T-helper 1 cell (primary cell): Measurements from ENCODE around the gene TDRD7.

Source experiments
- DNase-seq, 5 donors: peaks; one replicate each; pipeline ENCODE4 v3.0.0-alpha.2; 2012 to 2020

Gene TDRD7

DNA sequence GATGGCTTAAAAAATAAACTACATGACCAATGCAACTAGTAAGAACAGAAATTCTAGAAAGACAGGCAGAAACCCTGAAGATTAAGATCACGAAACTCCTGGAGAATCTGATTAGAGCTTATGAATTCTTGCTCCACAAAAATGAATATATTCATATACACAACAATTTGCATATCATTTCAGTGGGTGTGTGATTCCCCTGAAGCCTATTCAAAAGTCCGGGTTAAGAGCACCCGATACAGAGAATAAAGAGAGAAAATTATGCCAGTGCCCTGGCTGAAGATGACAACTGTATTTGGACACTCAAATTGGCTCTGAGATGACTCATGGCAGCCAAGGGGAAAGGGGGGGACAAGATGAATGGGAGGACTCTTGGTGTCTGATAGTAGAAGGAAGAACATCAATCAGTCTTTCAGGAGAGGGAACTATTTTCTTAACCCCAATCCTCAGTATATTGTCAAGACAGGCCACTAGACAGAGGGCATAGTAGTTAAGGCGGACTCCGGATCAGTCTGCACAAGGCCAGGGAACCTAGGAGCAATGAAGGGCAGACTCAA lies 95.6 kb downstream of the TDRD7 start:
- DNase-seq = no peak

DNA sequence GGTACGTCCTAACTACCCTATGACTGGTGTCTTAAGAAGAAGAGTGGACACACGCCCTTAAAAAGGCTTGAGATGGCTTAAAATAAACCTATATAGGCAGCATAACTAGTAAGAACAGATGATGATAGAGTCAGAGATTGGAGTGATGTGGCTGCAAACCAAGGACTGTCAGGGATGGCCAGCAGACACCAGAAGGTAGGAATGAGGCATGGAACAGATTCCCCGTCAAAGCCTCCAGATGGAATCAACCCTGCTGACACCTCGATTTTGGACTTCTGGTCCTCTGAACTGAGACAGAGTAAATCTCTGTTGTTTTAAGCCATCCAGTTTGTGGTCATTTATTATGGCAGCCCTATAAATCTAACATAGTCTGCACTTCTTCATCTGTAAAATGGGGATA lies 97.0 kb downstream of the TDRD7 start:
- no peak for DNase-seq

- peak in 1 of 5 donors; percentile 54 for DNase-seq
These were observed 99.1 kb downstream of the TDRD7 start for GRCh38 chr9:97510797-97511654.

- no peak for DNase-seq
These were observed 99.9 kb downstream of the TDRD7 start for GRCh38 chr9:97511655-97512427.

- DNase-seq = no peak
These were observed 101.2 kb downstream of the TDRD7 start for GRCh38 chr9:97512966-97513560.

- DNase-seq = no peak
These were observed 102.6 kb downstream of the TDRD7 start for GRCh38 chr9:97514531-97514930.

- no peak for DNase-seq
These were observed 103.8 kb downstream of the TDRD7 start for GRCh38 chr9:97515662-97516061.

- DNase-seq = no peak
These were observed 104.2 kb downstream of the TDRD7 start for GRCh38 chr9:97516111-97516510.

DNA sequence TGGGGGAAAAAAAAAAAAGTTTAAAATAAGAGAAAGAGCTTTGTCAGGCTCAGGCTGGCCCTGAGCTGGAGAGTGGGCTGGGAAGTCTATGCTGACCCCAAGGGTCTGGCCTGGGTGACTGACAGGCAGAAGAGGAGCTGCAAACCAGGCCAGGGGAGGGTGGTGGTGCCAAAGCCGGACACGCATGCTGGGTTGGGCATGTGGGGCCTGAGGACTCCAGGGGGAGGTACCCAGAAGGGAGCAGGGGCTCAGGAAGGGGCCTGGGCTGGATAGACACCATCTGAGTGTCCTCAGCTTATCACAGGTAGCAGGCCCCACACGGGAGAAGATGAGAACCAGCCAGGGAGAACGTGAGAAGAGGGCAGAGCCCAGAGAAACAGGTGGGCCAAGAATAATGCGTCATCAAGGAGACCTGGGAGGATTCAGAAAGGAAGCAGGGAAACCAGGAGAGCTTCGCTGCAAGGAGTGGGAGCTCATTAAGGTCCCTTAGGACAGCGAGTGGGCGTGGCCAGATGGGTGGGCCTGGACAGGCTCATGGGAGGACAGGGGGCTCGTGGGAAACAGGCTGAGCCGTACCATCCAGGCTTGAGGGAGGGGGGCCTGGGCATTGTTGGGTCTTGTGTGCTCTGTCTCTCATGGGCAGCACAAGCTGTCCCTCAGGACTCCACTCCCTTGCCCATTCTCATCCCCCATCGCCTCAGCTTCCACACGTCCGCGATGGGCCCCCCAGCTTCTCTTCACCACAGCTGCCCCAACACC lies 105.6 kb downstream of the TDRD7 start:
- DNase-seq = no peak

GRCh38 chr9:97518166-97518908 lies 106.4 kb downstream of the TDRD7 start:
- no peak for DNase-seq

- DNase-seq = no peak
These were observed 107.0 kb downstream of the TDRD7 start for GRCh38 chr9:97518909-97519307.

- DNase-seq = no peak
These were observed 107.6 kb downstream of the TDRD7 start for GRCh38 chr9:97519441-97519970.

- no peak for DNase-seq
These were observed 109.9 kb downstream of the TDRD7 start for GRCh38 chr9:97521576-97522333.

- DNase-seq = no peak
These were observed 112.5 kb downstream of the TDRD7 start for GRCh38 chr9:97524424-97524823.

- no peak for DNase-seq
These were observed 113.6 kb downstream of the TDRD7 start for GRCh38 chr9:97525451-97525850.

GRCh38 chr9:97526895-97527575 lies 115.1 kb downstream of the TDRD7 start:
- no peak for DNase-seq

- DNase-seq = no peak
These were observed 116.0 kb downstream of the TDRD7 start for GRCh38 chr9:97527626-97528528.

DNA sequence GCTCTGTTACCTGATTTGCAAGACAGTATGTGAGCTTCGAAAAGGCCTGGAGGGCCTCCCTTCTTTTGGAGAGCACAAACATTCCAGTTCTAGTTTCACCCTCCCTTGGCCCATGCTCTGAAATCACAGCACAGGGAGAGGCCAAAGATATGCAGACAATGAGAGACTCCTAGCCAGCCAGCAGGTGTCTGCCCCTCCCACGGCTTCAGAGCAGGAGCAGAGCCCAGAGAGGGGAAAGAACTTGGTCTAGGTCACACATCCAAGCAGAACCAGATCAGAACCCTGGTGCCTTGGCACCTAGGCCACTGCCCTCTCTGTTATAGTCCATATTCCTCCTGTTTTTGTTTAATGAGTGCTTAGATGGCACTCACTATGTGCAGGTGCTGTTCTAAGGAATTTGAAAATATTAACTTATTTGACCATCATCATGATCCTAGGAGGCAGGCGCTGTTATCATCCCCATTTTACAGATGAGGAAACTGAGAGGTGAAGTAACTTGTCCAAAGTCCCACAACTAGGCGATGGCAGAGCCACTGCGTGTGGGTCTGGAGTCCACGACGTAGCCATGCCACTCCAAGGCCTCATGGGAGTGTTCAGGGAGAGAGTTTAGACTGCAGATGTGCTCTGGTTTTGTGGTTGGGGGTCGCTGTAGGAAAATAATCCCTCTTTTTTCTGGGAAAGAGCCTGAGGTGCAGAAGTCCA lies 116.8 kb downstream of the TDRD7 start:
- DNase-seq = no peak
